WERI-Rb-1 (cell line): ENCODE measurements around the gene PDCD6IP.

Experiments used
- DNase-seq: peaks from one replicate; pipeline ENCODE4 v3.0.0-alpha.2; 2020
- H3K27ac ChIP-seq: fragments of 250-450 bp; sonication (Bioruptor Pico); 2 replicates; pipeline ENCODE4 v1.5.1; 2020; ENCODE audit warnings: mild to moderate bottlenecking, moderate library complexity
- H3K27me3 ChIP-seq: fragments of 250-450 bp; sonication (Bioruptor Pico); 2 replicates; pipeline ENCODE4 v1.5.1; 2021; ENCODE audit warnings: mild to moderate bottlenecking, low read depth, moderate library complexity; ENCODE audit not compliant: insufficient read depth, severe bottlenecking
- H3K36me3 ChIP-seq: fragments of 250-450 bp; sonication (Bioruptor Pico); 2 replicates; pipeline ENCODE4 v1.5.1; 2020; ENCODE audit warnings: mild to moderate bottlenecking, moderate library complexity
- H3K4me3 ChIP-seq: 2 replicates; pipeline ENCODE4 v1.5.1; 2011; ENCODE audit warnings: low read depth, mild to moderate bottlenecking, control low read depth, low read length
- H3K9me3 ChIP-seq: fragments of 250-450 bp; sonication (Bioruptor Pico); 2 replicates; pipeline ENCODE4 v1.5.1; 2021; ENCODE audit warnings: mild to moderate bottlenecking, moderate library complexity; ENCODE audit not compliant: severe bottlenecking
- TF ChIP-seq, protein P1 (sequence below): IDR thresholded peaks from 2 replicates; pipeline ENCODE4 v1.5.1; 2011; ENCODE audit warnings: low read depth, mild to moderate bottlenecking, control low read depth, inconsistent platforms, low read length

Gene PDCD6IP

DNA sequence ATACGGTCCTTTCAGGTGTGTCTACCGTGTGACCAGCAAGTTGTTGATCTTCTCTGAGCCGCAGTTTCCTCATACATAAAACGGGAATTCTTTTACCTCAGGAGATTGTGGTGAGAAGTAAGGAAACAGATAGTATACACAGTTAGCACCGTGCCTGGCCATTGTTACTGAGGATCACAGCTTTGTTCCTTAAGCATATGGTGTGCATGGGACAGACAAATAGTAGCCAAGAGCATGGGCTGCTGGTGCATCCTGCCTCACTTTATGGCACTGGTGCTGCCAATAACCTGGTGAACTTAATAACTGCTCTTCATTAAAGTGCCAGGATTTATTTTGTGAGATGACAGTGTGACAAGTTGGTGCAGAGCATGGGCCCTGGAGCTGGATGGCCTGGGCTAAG lies 86.3 kb downstream of the PDCD6IP start:
- DNase-seq: no peak
- no peak overlapping the region for H3K4me3 ChIP-seq
- no peaks in the 10 kb centered on the region for H3K9me3 ChIP-seq
- no peak overlapping the region for H3K27ac ChIP-seq
- H3K36me3 ChIP-seq: no peaks in the 10 kb centered on the region
- no peaks in the 10 kb centered on the region for H3K27me3 ChIP-seq
- TF ChIP-seq, protein P1, sequence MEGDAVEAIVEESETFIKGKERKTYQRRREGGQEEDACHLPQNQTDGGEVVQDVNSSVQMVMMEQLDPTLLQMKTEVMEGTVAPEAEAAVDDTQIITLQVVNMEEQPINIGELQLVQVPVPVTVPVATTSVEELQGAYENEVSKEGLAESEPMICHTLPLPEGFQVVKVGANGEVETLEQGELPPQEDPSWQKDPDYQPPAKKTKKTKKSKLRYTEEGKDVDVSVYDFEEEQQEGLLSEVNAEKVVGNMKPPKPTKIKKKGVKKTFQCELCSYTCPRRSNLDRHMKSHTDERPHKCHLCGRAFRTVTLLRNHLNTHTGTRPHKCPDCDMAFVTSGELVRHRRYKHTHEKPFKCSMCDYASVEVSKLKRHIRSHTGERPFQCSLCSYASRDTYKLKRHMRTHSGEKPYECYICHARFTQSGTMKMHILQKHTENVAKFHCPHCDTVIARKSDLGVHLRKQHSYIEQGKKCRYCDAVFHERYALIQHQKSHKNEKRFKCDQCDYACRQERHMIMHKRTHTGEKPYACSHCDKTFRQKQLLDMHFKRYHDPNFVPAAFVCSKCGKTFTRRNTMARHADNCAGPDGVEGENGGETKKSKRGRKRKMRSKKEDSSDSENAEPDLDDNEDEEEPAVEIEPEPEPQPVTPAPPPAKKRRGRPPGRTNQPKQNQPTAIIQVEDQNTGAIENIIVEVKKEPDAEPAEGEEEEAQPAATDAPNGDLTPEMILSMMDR: no peak

DNA sequence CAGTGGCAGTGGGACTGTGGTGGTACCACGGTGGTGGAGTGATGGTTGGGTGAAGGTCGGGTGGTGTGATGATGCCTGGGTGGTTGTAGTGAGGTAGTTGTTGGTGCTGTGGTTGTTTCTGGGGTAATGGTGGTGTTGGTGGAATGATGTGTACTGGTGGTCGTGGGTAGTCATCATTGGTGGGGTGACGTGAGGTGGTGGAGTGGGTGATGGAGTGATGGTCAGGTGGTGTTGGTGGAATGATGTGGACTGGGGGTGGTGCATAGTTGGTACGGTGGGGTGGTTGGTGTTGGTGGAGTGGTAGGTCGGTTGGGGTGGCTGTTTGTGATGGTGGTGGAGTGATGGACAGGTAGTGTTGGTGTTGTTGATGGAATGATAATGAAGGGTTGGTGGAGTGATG lies 87.1 kb downstream of the PDCD6IP start:
- Histone ChIP-seq H3K27ac (no peak overlapping the region), H3K4me3 (no peak overlapping the region), H3K36me3 (no peaks in the 10 kb centered on the region), H3K9me3 (no peaks in the 10 kb centered on the region), H3K27me3 (no peaks in the 10 kb centered on the region)
- TF ChIP-seq, protein P1: no peak
- DNase-seq: no peak

DNA sequence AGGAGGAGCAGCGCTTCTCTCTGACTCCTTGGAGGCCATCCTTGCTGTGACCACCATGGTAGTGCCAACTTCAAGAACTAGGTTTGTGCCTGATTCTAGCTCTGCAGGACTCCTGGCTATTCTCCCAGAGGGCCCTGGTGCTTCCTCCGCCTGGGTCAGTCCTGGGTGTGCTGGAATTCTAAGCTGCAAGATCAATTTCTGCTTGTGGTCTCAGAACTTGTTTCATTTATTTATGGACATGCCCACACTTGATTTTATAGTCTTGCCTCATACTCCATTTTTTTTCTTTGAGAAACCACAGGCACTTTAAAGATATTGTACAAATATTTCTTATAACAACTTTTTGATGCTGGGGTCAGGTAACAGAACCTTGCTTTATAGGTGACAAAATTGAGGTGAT lies 87.6 kb downstream of the PDCD6IP start:
- Histone ChIP-seq H3K36me3 (no peaks in the 10 kb centered on the region), H3K27ac (no peak overlapping the region), H3K9me3 (no peaks in the 10 kb centered on the region), H3K27me3 (no peaks in the 10 kb centered on the region), H3K4me3 (no peak overlapping the region)
- DNase-seq: no peak
- TF ChIP-seq, protein P1: no peak

DNA sequence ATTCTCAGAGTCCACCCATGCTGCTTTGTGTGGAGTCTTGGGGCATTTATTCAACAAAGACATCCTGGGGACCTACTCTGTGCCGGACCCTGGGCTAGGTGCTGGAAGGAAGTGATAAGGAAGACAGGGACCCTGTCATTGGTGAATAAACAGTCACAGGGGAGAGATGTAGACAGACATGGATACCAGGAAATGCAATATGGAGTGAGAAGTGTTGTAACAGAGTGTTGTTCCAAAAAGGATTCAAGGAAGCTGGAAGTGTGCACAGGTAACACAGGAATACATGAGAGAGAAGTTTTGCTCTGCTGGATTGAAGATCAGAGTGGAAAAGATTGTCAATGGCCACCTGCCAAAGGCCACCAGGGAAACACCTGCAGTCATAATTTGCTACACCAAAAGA lies 89.0 kb downstream of the PDCD6IP start:
- Histone ChIP-seq H3K4me3 (no peak overlapping the region), H3K36me3 (no peaks in the 10 kb centered on the region), H3K27me3 (no peaks in the 10 kb centered on the region), H3K9me3 (no peaks in the 10 kb centered on the region), H3K27ac (no peak overlapping the region)
- TF ChIP-seq, protein P1: no peak
- DNase-seq: no peak

DNA sequence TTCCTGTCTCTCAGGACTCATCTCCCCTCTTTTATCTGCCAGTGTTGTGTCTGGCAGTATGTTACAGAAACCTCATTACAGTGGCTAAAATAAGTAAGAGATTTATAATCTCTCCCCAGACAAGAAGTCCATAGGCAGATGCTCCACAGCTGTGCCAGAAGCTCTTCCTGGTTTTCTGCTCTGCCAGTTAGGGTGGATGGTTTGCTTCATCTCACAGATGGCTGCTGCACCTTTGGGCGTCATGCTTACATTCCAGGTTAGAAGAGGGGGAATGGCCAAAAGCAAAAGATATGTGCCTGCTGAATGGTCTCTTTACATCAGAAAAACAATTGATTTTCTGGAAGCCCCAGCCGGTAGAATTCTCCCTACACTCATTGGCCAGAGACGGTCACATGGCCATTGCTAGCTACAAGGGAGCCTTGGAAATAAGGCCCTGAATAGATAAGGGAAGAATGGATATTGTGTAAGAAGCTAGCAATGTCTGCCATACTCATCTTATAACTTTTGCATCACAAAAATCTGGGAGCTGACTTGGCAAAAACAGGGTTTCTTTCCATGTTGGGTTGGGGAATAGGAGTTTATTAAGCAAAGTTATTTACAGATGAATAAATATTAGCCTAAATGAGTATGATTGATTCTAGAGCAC lies 91.1 kb downstream of the PDCD6IP start:
- Histone ChIP-seq H3K27ac (no peak overlapping the region), H3K36me3 (no peaks in the 10 kb centered on the region), H3K9me3 (no peaks in the 10 kb centered on the region), H3K4me3 (no peak overlapping the region), H3K27me3 (no peaks in the 10 kb centered on the region)
- no peak for DNase-seq
- TF ChIP-seq, protein P1: no peak

DNA sequence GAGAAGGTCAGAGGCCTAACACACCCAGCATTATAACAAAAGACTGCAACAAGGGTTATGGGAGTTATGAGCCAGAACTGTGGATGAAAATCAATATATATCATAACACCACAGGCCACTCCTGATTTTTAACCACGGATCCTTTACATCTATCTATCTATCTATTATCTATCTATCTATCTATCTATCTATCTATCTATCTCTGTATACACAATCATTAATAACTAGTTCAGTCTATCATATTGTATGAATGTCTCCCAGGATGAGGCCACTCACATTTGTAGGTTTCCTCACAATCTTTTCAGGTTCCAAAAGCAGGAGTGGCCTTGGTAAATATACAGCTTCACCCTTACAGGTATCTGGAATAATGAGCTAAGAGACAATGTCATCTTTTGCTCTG lies 94.2 kb downstream of the PDCD6IP start:
- no peak overlapping the region for H3K27ac ChIP-seq
- no peak for DNase-seq
- no peak overlapping the region for H3K4me3 ChIP-seq
- H3K9me3 ChIP-seq: no peaks in the 10 kb centered on the region
- H3K36me3 ChIP-seq: no peaks in the 10 kb centered on the region
- H3K27me3 ChIP-seq: no peaks in the 10 kb centered on the region
- TF ChIP-seq, protein P1: no peak
